ENCODE measurements around the gene TMEM184B.
"Not testable (repeated sequence)": the region's sequence is repeated elsewhere in the genome, so short reads cannot be mapped to it uniquely, and the experiment has no call there.

Gene TMEM184B

DNA sequence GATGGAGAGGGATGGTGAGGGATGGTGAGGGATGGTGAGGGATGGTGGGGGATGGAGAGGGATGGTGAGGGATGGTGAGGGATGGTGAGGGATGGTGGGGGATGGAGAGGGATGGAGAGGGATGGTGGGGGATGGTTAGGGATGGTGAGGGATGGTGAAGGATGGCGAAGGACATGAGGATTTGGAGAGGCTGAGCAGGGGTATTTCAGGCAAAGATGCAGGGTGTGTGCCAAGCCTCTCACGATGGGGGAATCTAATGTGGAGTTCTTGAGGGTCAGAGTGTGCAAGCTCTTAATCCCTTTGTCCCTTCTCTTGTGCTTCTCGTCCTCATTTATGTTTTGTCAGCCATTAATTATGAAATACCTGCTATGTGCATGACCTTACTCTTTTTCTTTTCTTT lies 83.7 kb downstream of the TMEM184B start:
- DNase-seq (ENCODE audit: extremely low read depth, low read depth): no peak

DNA sequence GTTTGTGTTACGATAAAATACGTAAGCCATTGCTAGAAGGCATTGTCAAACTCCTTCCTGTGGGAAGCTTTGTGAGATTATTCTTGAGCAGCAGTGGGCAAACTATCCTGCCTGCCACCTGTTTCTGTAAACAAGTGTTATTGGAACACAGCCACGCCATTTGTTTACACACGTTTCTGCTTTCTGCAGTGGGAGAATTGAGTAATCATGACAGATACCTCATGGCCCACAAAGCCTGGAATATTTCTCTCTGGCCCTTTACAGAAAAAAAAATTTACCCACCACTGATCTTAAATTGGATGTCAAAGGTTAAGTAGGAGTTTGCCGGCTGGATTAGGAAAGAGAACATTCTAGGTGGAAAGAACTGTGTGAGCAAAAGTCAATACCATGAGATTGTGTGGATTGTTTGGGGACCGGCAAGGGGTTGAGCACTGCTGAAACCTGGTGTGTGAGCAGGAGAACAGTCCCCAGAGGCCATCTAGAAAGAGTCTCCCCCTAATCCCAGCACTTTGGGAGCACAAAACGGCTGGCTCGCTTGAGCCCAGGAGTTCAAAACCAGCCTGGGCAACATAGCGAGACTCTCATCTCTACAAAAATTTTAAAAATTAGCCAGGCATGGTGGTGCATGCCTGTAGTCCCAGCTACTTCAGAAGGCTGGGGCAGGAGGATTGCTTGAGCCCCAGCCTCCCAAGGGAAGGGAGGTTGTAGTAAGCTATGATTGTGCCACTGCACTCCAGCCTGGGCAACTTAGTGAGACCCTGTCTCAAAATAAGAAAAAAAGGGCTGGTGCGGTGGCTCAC lies 85.2 kb downstream of the TMEM184B start:
- TF ChIP-seq, protein P1, sequence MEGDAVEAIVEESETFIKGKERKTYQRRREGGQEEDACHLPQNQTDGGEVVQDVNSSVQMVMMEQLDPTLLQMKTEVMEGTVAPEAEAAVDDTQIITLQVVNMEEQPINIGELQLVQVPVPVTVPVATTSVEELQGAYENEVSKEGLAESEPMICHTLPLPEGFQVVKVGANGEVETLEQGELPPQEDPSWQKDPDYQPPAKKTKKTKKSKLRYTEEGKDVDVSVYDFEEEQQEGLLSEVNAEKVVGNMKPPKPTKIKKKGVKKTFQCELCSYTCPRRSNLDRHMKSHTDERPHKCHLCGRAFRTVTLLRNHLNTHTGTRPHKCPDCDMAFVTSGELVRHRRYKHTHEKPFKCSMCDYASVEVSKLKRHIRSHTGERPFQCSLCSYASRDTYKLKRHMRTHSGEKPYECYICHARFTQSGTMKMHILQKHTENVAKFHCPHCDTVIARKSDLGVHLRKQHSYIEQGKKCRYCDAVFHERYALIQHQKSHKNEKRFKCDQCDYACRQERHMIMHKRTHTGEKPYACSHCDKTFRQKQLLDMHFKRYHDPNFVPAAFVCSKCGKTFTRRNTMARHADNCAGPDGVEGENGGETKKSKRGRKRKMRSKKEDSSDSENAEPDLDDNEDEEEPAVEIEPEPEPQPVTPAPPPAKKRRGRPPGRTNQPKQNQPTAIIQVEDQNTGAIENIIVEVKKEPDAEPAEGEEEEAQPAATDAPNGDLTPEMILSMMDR (IDR thresholded peaks at IDR 0.05; ENCODE audit: low read depth, low read length): no peak
- DNase-seq (ENCODE audit: extremely low read depth, low read depth): no peak

More for the DNA sequence above, 83.7 kb downstream of the TMEM184B start:
- TF ChIP-seq, protein P1 (IDR thresholded peaks at IDR 0.05; ENCODE audit: low read depth, low read length): no peak

DNA sequence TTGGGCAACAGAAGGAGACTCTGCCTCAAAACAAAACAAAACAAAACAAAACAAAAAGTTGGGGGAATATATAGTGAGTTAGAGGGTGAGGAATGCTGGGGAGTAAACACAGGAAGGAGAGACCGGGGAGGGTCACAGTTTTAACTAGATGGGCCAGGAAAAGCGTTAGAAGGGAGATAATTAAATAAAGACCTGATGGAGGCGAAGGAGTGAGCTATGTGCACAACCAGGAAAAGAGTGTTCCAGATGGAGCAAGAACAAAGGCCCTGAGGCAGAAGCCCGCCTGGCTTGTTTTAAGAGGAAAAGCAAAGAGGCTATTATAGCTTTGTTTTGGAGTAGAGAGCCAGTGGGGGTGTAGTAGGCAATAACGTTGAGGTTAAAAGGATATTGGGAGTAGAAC lies 86.4 kb downstream of the TMEM184B start:
- TF ChIP-seq, protein P1 (IDR thresholded peaks at IDR 0.05; ENCODE audit: low read depth, low read length): no peak
- no peak for DNase-seq (ENCODE audit: extremely low read depth, low read depth)

DNA sequence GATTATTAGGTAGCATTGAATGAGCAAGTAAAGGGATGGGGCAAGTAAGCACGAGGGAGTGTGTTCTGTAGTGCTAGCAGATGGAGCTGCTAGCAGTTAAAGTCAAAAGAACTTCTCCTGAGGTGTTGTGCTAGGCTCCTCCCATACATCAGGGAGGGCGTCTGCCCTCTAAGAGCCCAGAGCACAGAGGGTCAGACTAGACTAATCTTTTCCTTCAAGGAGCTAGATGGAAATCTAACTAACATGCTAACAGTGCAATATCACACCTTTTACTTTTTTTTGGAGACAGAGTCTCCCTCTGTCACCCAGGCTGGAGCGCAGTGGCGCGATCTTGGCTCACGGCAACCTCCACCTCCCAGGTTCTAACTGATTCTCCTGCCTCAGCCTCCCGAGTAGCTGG lies 88.0 kb downstream of the TMEM184B start:
- TF ChIP-seq, protein P1 (IDR thresholded peaks at IDR 0.05; ENCODE audit: low read depth, low read length): no peak

DNA sequence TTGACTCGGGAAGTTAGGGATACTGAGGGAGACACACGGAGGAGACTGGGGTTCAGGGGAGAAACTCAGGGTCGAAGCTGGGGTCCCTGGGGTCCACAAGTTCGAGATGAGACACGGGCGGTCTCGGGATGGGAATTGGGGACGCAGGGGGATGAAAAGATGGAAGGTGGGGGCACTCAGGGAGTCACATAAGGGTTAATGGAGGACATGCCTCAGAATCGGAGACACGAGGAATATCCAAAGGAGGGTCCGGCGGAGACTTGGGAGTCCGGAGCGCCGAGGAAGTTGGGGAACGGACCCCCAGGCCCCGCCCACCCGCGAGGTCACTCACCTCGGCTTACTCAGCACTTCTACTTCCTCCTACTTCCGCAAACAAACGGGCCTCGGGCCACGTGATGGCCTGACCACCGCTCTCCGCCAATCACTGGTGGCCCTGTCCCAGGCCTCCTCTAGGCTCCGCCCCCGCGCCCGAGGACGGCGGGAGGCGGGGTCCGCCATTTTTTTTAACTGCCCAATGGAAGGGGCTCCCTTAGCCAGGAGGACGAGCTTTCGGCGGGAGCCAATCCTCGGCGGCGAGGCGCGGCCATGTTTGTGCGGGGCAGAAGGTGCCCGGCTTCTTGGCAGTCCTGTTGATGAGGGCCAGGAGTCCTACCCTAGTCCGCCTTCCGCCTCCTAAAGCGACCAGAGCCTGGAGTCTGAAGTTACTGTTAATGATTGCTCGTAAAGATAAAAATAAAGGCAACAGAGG lies 91.2 kb downstream of the TMEM184B start, which contains the start of gene PLA2G6:
PLA2G6 (minus strand) TSS at position 378 of the 748 bp plus-strand sequence. CDS start 12,404 bp downstream, outside the sequence.
- TF ChIP-seq, protein P1 (IDR thresholded peaks at IDR 0.05; ENCODE audit: low read depth, low read length): no peak
- DNase-seq (ENCODE audit: extremely low read depth, low read depth): peak; percentile 98

More for the DNA sequence above, 88.0 kb downstream of the TMEM184B start:
- no peak for DNase-seq (ENCODE audit: extremely low read depth, low read depth)

DNA sequence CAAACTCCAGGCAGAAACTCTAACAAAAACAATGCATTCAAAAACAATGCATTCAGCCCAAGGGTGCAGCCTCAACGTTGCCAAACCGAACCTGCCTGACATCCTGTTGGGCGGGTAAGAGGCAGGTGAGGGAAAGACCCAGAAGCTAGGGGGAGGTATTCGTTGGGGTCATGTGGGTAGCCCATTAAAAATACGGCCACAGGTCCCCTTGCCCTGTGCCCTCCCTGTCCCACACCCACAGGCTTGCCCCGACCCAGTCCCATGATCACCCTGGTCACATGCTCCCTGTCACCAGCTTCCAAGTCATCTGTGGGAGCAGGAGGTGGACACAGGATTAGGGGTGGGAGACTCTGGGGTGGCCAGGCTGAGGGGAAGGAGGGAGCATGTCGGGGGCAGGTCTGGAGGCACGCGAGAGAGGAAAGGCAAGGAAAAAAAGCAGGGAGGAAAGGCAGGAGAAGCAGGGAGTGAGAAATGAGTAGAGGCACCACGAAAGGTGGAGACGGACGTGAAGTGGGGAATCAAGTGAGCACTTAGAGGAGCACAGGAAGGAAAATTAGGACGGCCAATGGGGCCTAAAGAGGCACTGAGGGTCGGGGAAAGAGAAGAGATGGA lies 91.9 kb downstream of the TMEM184B start:
- TF ChIP-seq, protein P1 (IDR thresholded peaks at IDR 0.05; ENCODE audit: low read depth, low read length): no peak
- no peak for DNase-seq (ENCODE audit: extremely low read depth, low read depth)

DNA sequence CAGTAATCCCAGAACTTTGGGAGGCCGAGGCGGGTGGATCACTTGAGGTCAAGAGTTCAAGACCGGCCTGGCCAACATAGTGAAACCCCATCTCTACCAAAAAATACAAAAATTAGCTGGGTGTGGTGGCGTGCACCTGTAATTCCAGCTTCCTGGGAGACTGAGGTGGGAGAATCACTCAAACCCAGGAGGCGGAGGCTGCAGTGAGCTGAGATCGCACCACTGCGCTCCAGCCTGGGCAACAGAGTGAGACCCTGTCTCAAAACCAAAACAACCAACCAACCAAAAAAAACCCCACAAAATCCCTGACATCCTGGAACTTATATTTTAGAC lies 94.2 kb downstream of the TMEM184B start:
- DNase-seq (ENCODE audit: extremely low read depth, low read depth): not testable (repeated sequence)
